ENCODE results near the gene NPBWR2.

Gene NPBWR2

DNA sequence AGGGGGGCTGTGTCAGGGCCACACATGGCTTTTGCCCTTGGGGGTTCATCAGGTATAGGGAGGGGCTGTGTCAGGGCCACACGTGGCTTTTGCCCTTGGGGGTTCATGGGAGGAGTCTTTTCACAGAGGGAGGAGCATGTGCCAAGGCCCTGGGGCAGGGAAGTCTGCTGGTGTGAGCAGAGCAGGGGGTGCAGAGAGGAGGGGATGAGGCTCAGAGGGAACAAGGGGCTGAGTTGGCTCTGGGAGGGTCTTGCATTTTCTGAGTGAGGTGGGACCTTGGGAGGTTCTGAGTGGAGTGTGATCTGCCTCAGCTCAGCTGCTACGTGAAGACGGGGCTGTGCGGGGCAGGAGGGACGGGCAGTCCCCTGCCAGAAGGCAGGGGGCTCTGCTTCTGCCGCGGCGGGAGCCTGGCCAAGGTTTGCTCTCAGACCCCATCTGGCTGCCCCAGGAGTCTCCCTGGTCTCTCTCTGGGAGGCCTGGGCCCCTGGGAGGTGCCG lies 51.9 kb downstream of the NPBWR2 start:
- DNase-seq: no peak

GRCh38 chr20:64053841-64054661 lies 53.3 kb downstream of the NPBWR2 start:
- DNase-seq: no peak

Measured in EL (cell line).